ENCODE data around the gene NUDT9. TPM values are rescaled to one million over a fixed set of nuclear protein-coding genes. Genes with fewer than 3 reads are reported as not detected.
"Not testable (repeated sequence)": the region's sequence is repeated elsewhere in the genome, so short reads cannot be mapped to it uniquely, and the experiment has no call there.

The NUDT9 gene
- total RNA-seq, 1 donor from 2014 or later = 43.9 TPM

GRCh38 chr4:87491436-87491835 lies 69.1 kb downstream of the NUDT9 start:
- ATAC-seq (no peak), DNase-seq (no peak)
- no peak overlapping the region for H3K4me3 ChIP-seq
- no peak for TF ChIP-seq CTCF (IDR thresholded peaks at IDR 0.05)
- H3K27me3 ChIP-seq = no peaks in the 10 kb centered on the region
- no peak overlapping the region for H3K27ac ChIP-seq
- H3K36me3 ChIP-seq = peaks cover 53% of the 10 kb centered on the region
- H3K9me3 ChIP-seq = no peaks in the 10 kb centered on the region
- H3K4me1 ChIP-seq = no peaks in the 10 kb centered on the region
- intact Hi-C loops (cut with DNase I) = no loop called here

DNA sequence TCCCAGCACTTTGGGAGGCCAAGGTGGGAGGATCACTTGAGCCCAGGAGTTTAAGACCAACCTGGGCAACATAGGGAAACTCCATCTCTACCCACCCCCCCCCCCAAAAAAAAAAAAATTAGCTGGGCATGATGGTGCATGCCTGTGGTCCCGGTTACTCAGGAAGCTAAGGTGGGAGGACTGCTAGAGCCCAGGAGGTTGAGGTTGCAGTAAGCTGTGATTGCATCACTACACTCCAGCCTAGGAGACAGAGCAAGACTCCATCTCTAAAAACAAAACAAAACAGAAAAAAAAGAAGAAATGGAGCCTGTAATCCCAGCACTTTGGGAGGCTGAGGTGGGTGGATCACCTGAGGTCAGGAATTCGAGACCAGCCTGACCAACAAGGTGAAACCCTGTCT lies 69.5 kb downstream of the NUDT9 start:
- not testable (repeated sequence) for DNase-seq
- H3K36me3 ChIP-seq = peaks cover 53% of the 10 kb centered on the region

GRCh38 chr4:87493115-87493514 lies 70.7 kb downstream of the NUDT9 start:
- intact Hi-C loops (cut with DNase I) = no loop called here
- no peak for DNase-seq
- H3K4me3 ChIP-seq = no peak overlapping the region
- no peak for TF ChIP-seq CTCF (IDR thresholded peaks at IDR 0.05)
- H3K27ac ChIP-seq = no peak overlapping the region
- no peaks in the 10 kb centered on the region for H3K9me3 ChIP-seq
- ATAC-seq = no peak
- no peaks in the 10 kb centered on the region for H3K27me3 ChIP-seq
- H3K4me1 ChIP-seq = no peaks in the 10 kb centered on the region
- H3K36me3 ChIP-seq = peaks cover 49% of the 10 kb centered on the region

More for the DNA sequence above, 69.5 kb downstream of the NUDT9 start:
- H3K9me3 ChIP-seq; ATAC-seq; H3K27ac ChIP-seq; H3K27me3 ChIP-seq; intact Hi-C loops (cut with DNase I); H3K4me1 ChIP-seq; H3K4me3 ChIP-seq: not testable (repeated sequence)

- H3K27ac ChIP-seq = no peak overlapping the region
- no peaks in the 10 kb centered on the region for H3K9me3 ChIP-seq
- no peak for ATAC-seq
- peaks cover 18% of the 10 kb centered on the region for H3K36me3 ChIP-seq
- H3K27me3 ChIP-seq = no peaks in the 10 kb centered on the region
- DNase-seq = no peak
- H3K4me3 ChIP-seq = no peak overlapping the region
- peaks cover 14% of the 10 kb centered on the region for H3K4me1 ChIP-seq
- peak; percentile 36 for TF ChIP-seq CTCF (IDR thresholded peaks at IDR 0.05)
- intact Hi-C loops (cut with DNase I) = no loop called here
These were observed 74.8 kb downstream of the NUDT9 start for GRCh38 chr4:87497159-87497558.

- ATAC-seq = no peak
- Histone ChIP-seq H3K4me3 (no peak overlapping the region), H3K27ac (no peak overlapping the region), H3K27me3 (no peaks in the 10 kb centered on the region), H3K36me3 (peaks cover 18% of the 10 kb centered on the region), H3K9me3 (no peaks in the 10 kb centered on the region), H3K4me1 (peaks cover 14% of the 10 kb centered on the region)
- DNase-seq = no peak
- intact Hi-C loops (cut with DNase I) = no loop called here
- no peak for TF ChIP-seq CTCF (IDR thresholded peaks at IDR 0.05)
These were observed 75.2 kb downstream of the NUDT9 start for GRCh38 chr4:87497578-87497977.

DNA sequence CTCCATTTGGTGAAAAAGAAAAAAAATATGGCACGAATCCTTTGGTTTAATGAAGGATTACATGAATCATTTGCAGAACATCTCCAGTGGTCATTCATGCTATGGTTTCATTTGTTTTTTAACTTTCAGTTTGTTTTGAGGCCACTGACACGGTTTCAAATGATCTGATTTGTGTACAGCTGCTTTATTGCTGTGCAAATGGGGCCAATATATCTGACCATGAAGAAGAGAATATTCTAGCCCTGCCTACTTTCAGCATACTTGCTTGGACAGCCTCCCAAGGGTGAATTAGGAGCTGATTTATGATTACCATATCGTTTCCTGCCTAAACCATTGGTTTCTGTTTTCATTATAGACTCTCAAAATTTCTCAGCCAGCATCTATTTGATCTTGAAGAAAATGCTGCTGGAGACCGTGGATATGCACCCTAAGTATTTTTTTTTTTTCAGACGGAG lies 76.1 kb downstream of the NUDT9 start:
- Histone ChIP-seq H3K4me3 (peak overlapping the region; percentile 4), H3K27ac (no peak overlapping the region), H3K9me3 (no peaks in the 10 kb centered on the region), H3K4me1 (peaks cover 20% of the 10 kb centered on the region), H3K36me3 (peaks cover 12% of the 10 kb centered on the region), H3K27me3 (no peaks in the 10 kb centered on the region)
- intact Hi-C loops (cut with DNase I) = no loop called here
- no peak for TF ChIP-seq CTCF (IDR thresholded peaks at IDR 0.05)
- ATAC-seq = no peak
- no peak for DNase-seq

Measured in upper lobe of right lung (tissue), 1 donor.